Measurements from ENCODE around the gene PTPRD.
"Not testable (repeated sequence)": the region's sequence is repeated elsewhere in the genome, so short reads cannot be mapped to it uniquely, and the experiment has no call there.

The PTPRD gene

GRCh38 chr9:9004810-9005209 lies 1608.0 kb downstream of the PTPRD start:
- Histone ChIP-seq H3K4me3 (ENCODE audit: insufficient read length, low read depth) (no peak overlapping the region), H3K27me3 (ENCODE audit: insufficient read depth, insufficient read length) (no peaks in the 10 kb centered on the region), H3K9me3 (ENCODE audit: insufficient read depth, low read length) (no peaks in the 10 kb centered on the region), H3K36me3 (ENCODE audit: insufficient read depth, insufficient read length, low read length) (no peaks in the 10 kb centered on the region), H3K4me1 (ENCODE audit: insufficient read depth, insufficient read length) (no peaks in the 10 kb centered on the region), H3K9ac (ENCODE audit: insufficient read length, low read depth) (no peak overlapping the region)
- no peak for TF ChIP-seq ZNF274 (IDR thresholded peaks at IDR 0.05; ENCODE audit: low read depth, low read length)
- no peak for TF ChIP-seq YY1 (IDR thresholded peaks at IDR 0.05; ENCODE audit: insufficient read depth, insufficient read length)
- no peak for TF ChIP-seq SUZ12 (IDR thresholded peaks at IDR 0.05; ENCODE audit: extremely low read depth, insufficient read depth, insufficient read length)
- no peak for DNase-seq (ENCODE audit: low read depth, low spot score)

GRCh38 chr9:9002826-9003583 lies 1609.8 kb downstream of the PTPRD start:
- no peaks in the 10 kb centered on the region for H3K27me3 ChIP-seq (ENCODE audit: insufficient read depth, insufficient read length)
- 0 out of 2 replicates have a peak, but pooled peaks cover 4% of the 10 kb centered on the region for H3K9me3 ChIP-seq (ENCODE audit: insufficient read depth, low read length)
- no peaks in the 10 kb centered on the region for H3K36me3 ChIP-seq (ENCODE audit: insufficient read depth, insufficient read length, low read length)
- no peak for TF ChIP-seq ZNF274 (IDR thresholded peaks at IDR 0.05; ENCODE audit: low read depth, low read length)
- no peak overlapping the region for H3K9ac ChIP-seq (ENCODE audit: insufficient read length, low read depth)
- H3K4me1 ChIP-seq (ENCODE audit: insufficient read depth, insufficient read length) = no peaks in the 10 kb centered on the region
- peak; percentile 9 for DNase-seq (ENCODE audit: low read depth, low spot score)
- H3K4me3 ChIP-seq (ENCODE audit: insufficient read length, low read depth) = no peak overlapping the region

- no peak overlapping the region for H3K9ac ChIP-seq (ENCODE audit: insufficient read length, low read depth)
- TF ChIP-seq SUZ12 (IDR thresholded peaks at IDR 0.05; ENCODE audit: extremely low read depth, insufficient read depth, insufficient read length) (no peak), YY1 (IDR thresholded peaks at IDR 0.05; ENCODE audit: insufficient read depth, insufficient read length) (no peak), ZNF274 (IDR thresholded peaks at IDR 0.05; ENCODE audit: low read depth, low read length) (no peak)
- no peaks in the 10 kb centered on the region for H3K4me1 ChIP-seq (ENCODE audit: insufficient read depth, insufficient read length)
- H3K27me3 ChIP-seq (ENCODE audit: insufficient read depth, insufficient read length) = no peaks in the 10 kb centered on the region
- no peak for DNase-seq (ENCODE audit: low read depth, low spot score)
- H3K9me3 ChIP-seq (ENCODE audit: insufficient read depth, low read length) = no peaks in the 10 kb centered on the region
- no peak overlapping the region for H3K4me3 ChIP-seq (ENCODE audit: insufficient read length, low read depth)
- H3K36me3 ChIP-seq (ENCODE audit: insufficient read depth, insufficient read length, low read length) = no peaks in the 10 kb centered on the region
These were observed 1632.2 kb downstream of the PTPRD start for GRCh38 chr9:8980496-8981013.

- H3K9ac ChIP-seq (ENCODE audit: insufficient read length, low read depth) = no peak overlapping the region
- no peaks in the 10 kb centered on the region for H3K27me3 ChIP-seq (ENCODE audit: insufficient read depth, insufficient read length)
- TF ChIP-seq YY1 (IDR thresholded peaks at IDR 0.05; ENCODE audit: insufficient read depth, insufficient read length) (no peak), ZNF274 (IDR thresholded peaks at IDR 0.05; ENCODE audit: low read depth, low read length) (no peak), SUZ12 (IDR thresholded peaks at IDR 0.05; ENCODE audit: extremely low read depth, insufficient read depth, insufficient read length) (no peak)
- no peaks in the 10 kb centered on the region for H3K4me1 ChIP-seq (ENCODE audit: insufficient read depth, insufficient read length)
- no peaks in the 10 kb centered on the region for H3K9me3 ChIP-seq (ENCODE audit: insufficient read depth, low read length)
- DNase-seq (ENCODE audit: low read depth, low spot score) = no peak
- H3K4me3 ChIP-seq (ENCODE audit: insufficient read length, low read depth) = no peak overlapping the region
- H3K36me3 ChIP-seq (ENCODE audit: insufficient read depth, insufficient read length, low read length) = no peaks in the 10 kb centered on the region
These were observed 1634.5 kb downstream of the PTPRD start for GRCh38 chr9:8978334-8978733.

GRCh38 chr9:8968350-8968749 lies 1644.5 kb downstream of the PTPRD start:
- H3K27me3 ChIP-seq (ENCODE audit: insufficient read depth, insufficient read length); DNase-seq (ENCODE audit: low read depth, low spot score); H3K36me3 ChIP-seq (ENCODE audit: insufficient read depth, insufficient read length, low read length); H3K9me3 ChIP-seq (ENCODE audit: insufficient read depth, low read length); H3K4me1 ChIP-seq (ENCODE audit: insufficient read depth, insufficient read length); H3K9ac ChIP-seq (ENCODE audit: insufficient read length, low read depth); H3K4me3 ChIP-seq (ENCODE audit: insufficient read length, low read depth): not testable (repeated sequence)

- no peak overlapping the region for H3K9ac ChIP-seq (ENCODE audit: insufficient read length, low read depth)
- no peaks in the 10 kb centered on the region for H3K27me3 ChIP-seq (ENCODE audit: insufficient read depth, insufficient read length)
- no peaks in the 10 kb centered on the region for H3K36me3 ChIP-seq (ENCODE audit: insufficient read depth, insufficient read length, low read length)
- TF ChIP-seq SUZ12 (IDR thresholded peaks at IDR 0.05; ENCODE audit: extremely low read depth, insufficient read depth, insufficient read length) (no peak), YY1 (IDR thresholded peaks at IDR 0.05; ENCODE audit: insufficient read depth, insufficient read length) (no peak)
- no peak overlapping the region for H3K4me3 ChIP-seq (ENCODE audit: insufficient read length, low read depth)
- no peaks in the 10 kb centered on the region for H3K9me3 ChIP-seq (ENCODE audit: insufficient read depth, low read length)
- H3K4me1 ChIP-seq (ENCODE audit: insufficient read depth, insufficient read length) = no peaks in the 10 kb centered on the region
- DNase-seq (ENCODE audit: low read depth, low spot score) = no peak
These were observed 1648.9 kb downstream of the PTPRD start for GRCh38 chr9:8963885-8964284.

GRCh38 chr9:8962084-8962483 lies 1650.7 kb downstream of the PTPRD start:
- Histone ChIP-seq H3K4me1 (ENCODE audit: insufficient read depth, insufficient read length) (no peaks in the 10 kb centered on the region), H3K36me3 (ENCODE audit: insufficient read depth, insufficient read length, low read length) (no peaks in the 10 kb centered on the region), H3K27me3 (ENCODE audit: insufficient read depth, insufficient read length) (no peaks in the 10 kb centered on the region), H3K4me3 (ENCODE audit: insufficient read length, low read depth) (no peak overlapping the region), H3K9me3 (ENCODE audit: insufficient read depth, low read length) (no peaks in the 10 kb centered on the region), H3K9ac (ENCODE audit: insufficient read length, low read depth) (no peak overlapping the region)
- no peak for DNase-seq (ENCODE audit: low read depth, low spot score)
- TF ChIP-seq YY1 (IDR thresholded peaks at IDR 0.05; ENCODE audit: insufficient read depth, insufficient read length) (no peak), SUZ12 (IDR thresholded peaks at IDR 0.05; ENCODE audit: extremely low read depth, insufficient read depth, insufficient read length) (no peak), ZNF274 (IDR thresholded peaks at IDR 0.05; ENCODE audit: low read depth, low read length) (no peak)
